ENCODE data around the gene MMD2.
A peak's percentile ranks its signal among the peaks of the same experiment; 100 is the strongest.

Gene MMD2

GRCh38 chr7:4883033-4883371 is 76.0 kb downstream of the MMD2 start:
- TF ChIP-seq EZH2 (optimal IDR thresholded peaks at IDR 0.05; ENCODE audit: low read depth, low read length) (no peak), CTCF (IDR thresholded peaks at IDR 0.05; ENCODE audit: low read length) (no peak), EZH2phosphoT487 (IDR thresholded peaks at IDR 0.05; ENCODE audit: low read length) (no peak)
- Histone ChIP-seq H3K27ac (ENCODE audit: low read length) (no peak overlapping the region), H3K4me2 (ENCODE audit: low read depth, low read length) (no peak overlapping the region), H3K9ac (ENCODE audit: low read length) (no peak overlapping the region), H4K20me1 (ENCODE audit: insufficient read depth, low read length) (no peaks in the 10 kb centered on the region), H3K9me3 (replicated peaks; ENCODE audit: insufficient read depth, low read length) (no peaks in the 10 kb centered on the region), H3F3A (ENCODE audit: insufficient read depth, low read length) (no peaks in the 10 kb centered on the region), H3K36me3 (replicated peaks; ENCODE audit: insufficient read depth, low read length) (no peaks in the 10 kb centered on the region), H2AFZ (ENCODE audit: low read length) (no peak overlapping the region), H3K4me3 (ENCODE audit: low read length) (no peak overlapping the region), H3K4me1 (ENCODE audit: low read length) (no peaks in the 10 kb centered on the region), H3K27me3 (replicated peaks; ENCODE audit: insufficient read depth, low read length) (peaks cover 46% of the 10 kb centered on the region), H3K79me2 (ENCODE audit: low read length) (no peaks in the 10 kb centered on the region), H3K9me2 (replicated peaks; ENCODE audit: insufficient read depth, low read length) (no peaks in the 10 kb centered on the region)
- no peak for DNase-seq

DNA sequence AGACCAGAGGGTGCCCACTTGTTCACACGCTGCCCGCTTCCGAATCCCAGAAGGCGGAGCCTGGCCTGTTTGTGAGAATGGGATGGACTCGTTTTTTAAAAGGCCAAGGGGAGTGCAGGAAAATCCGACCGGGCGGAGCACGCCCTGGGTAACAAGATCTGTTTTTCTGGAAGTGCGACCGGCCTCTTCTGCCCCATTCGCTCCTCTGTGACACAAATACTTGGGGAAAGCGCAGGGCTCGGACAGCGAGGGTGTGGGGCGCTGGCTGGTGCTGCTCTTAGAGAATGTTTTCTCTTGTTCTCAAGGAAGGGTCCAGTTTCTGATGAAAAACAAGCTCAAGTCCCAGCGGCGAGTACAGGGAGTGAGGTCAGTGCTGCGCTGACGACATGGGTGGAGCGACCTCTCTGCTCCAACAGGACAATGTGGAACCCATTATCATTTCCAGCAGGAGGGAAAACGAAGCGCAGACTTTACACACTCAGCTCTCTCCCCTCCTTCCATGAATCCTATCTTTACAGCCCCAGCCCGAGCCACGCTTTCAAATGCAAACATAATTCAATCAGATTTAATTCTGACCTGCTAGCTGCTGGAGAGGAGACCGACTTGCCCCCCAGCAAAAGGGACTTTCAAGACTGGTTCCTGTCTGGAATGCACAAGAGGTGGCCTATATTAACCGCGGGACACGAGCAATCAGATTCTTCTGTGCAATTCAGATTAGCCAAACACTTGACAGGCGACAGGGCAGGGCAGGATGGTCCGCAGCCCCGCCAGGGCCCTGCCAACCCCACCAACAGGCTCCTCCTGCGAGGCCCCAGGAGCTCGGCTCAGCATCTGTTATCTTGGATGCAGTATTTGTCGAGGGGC is 76.6 kb downstream of the MMD2 start:
- H3F3A ChIP-seq (ENCODE audit: insufficient read depth, low read length), result no peaks in the 10 kb centered on the region
- no peaks in the 10 kb centered on the region for H4K20me1 ChIP-seq (ENCODE audit: insufficient read depth, low read length)
- no peaks in the 10 kb centered on the region for H3K9me3 ChIP-seq (replicated peaks; ENCODE audit: insufficient read depth, low read length)
- H3K9ac ChIP-seq (ENCODE audit: low read length), result no peak overlapping the region
- TF ChIP-seq EZH2 (optimal IDR thresholded peaks at IDR 0.05; ENCODE audit: low read depth, low read length), result no peak
- TF ChIP-seq EZH2phosphoT487 (IDR thresholded peaks at IDR 0.05; ENCODE audit: low read length), result no peak
- no peak for TF ChIP-seq CTCF (IDR thresholded peaks at IDR 0.05; ENCODE audit: low read length)
- no peaks in the 10 kb centered on the region for H3K9me2 ChIP-seq (replicated peaks; ENCODE audit: insufficient read depth, low read length)
- no peak overlapping the region for H3K4me3 ChIP-seq (ENCODE audit: low read length)
- no peak for DNase-seq
- H3K36me3 ChIP-seq (replicated peaks; ENCODE audit: insufficient read depth, low read length), result no peaks in the 10 kb centered on the region
- peaks cover 52% of the 10 kb centered on the region for H3K27me3 ChIP-seq (replicated peaks; ENCODE audit: insufficient read depth, low read length)
- no peaks in the 10 kb centered on the region for H3K4me1 ChIP-seq (ENCODE audit: low read length)
- no peaks in the 10 kb centered on the region for H3K79me2 ChIP-seq (ENCODE audit: low read length)
- no peak overlapping the region for H3K4me2 ChIP-seq (ENCODE audit: low read depth, low read length)
- no peak overlapping the region for H3K27ac ChIP-seq (ENCODE audit: low read length)
- H2AFZ ChIP-seq (ENCODE audit: low read length), result no peak overlapping the region

- H3K36me3 ChIP-seq (replicated peaks; ENCODE audit: insufficient read depth, low read length), result no peaks in the 10 kb centered on the region
- H3F3A ChIP-seq (ENCODE audit: insufficient read depth, low read length), result no peaks in the 10 kb centered on the region
- TF ChIP-seq EZH2phosphoT487 (IDR thresholded peaks at IDR 0.05; ENCODE audit: low read length) (no peak), CTCF (IDR thresholded peaks at IDR 0.05; ENCODE audit: low read length) (no peak), EZH2 (optimal IDR thresholded peaks at IDR 0.05; ENCODE audit: low read depth, low read length) (no peak)
- no peaks in the 10 kb centered on the region for H4K20me1 ChIP-seq (ENCODE audit: insufficient read depth, low read length)
- H3K4me1 ChIP-seq (ENCODE audit: low read length), result no peaks in the 10 kb centered on the region
- H3K4me2 ChIP-seq (ENCODE audit: low read depth, low read length), result peak overlapping the region; percentile 7; the same call in 1 of the 2 replicates
- no peak overlapping the region for H3K9ac ChIP-seq (ENCODE audit: low read length)
- no peak overlapping the region for H3K27ac ChIP-seq (ENCODE audit: low read length)
- H3K27me3 ChIP-seq (replicated peaks; ENCODE audit: insufficient read depth, low read length), result peaks cover 62% of the 10 kb centered on the region
- no peak overlapping the region for H3K4me3 ChIP-seq (ENCODE audit: low read length)
- no peaks in the 10 kb centered on the region for H3K79me2 ChIP-seq (ENCODE audit: low read length)
- no peak for DNase-seq
- H3K9me2 ChIP-seq (replicated peaks; ENCODE audit: insufficient read depth, low read length), result no peaks in the 10 kb centered on the region
- no peaks in the 10 kb centered on the region for H3K9me3 ChIP-seq (replicated peaks; ENCODE audit: insufficient read depth, low read length)
- H2AFZ ChIP-seq (ENCODE audit: low read length), result no peak overlapping the region
Measured at GRCh38 chr7:4880218-4880617, 78.8 kb downstream of the MMD2 start.
